Tibial nerve (tissue), 4 donors: ENCODE data around the gene ACER2. TPM values are rescaled to one million over a fixed set of nuclear protein-coding genes. Genes with fewer than 3 reads are reported as not detected.

Experiments
- DNase-seq, 2 donors: peaks; one replicate each; pipeline ENCODE4 v3.0.0-alpha.2; 2019; ENCODE audit warnings: low spot score in 2 of 2
- H3K27ac ChIP-seq, 4 donors: fragments of 200-600 bp; sonication (generic) in 3 of 4; one replicate each; pipeline ENCODE4 v1.5.1; 2017 to 2019; ENCODE audit warnings: mild to moderate bottlenecking in 1 of 4
- H3K27me3 ChIP-seq, 2 donors: fragments of 200-600 bp; sonication (generic) in 1 of 2; one replicate each; pipeline versions ENCODE4 v1.5.1 to v1.6.0; 2017 to 2019
- H3K36me3 ChIP-seq, 3 donors: fragments of 200-600 bp; sonication (generic); one replicate each; pipeline ENCODE4 v1.5.1; 2018 to 2019
- H3K4me1 ChIP-seq, 4 donors: fragments of 200-600 bp; sonication (generic) in 3 of 4; one replicate each; pipeline ENCODE4 v1.5.1; 2017 to 2019
- H3K4me3 ChIP-seq, 4 donors: fragments of 200-600 bp; sonication (generic) in 3 of 4; one replicate each; pipeline ENCODE4 v1.5.1; 2017 to 2019; ENCODE audit warnings: mild to moderate bottlenecking in 1 of 4, moderate library complexity in 1 of 4
- H3K9me3 ChIP-seq, 4 donors: fragments of 200-600 bp; sonication (generic) in 3 of 4; one replicate each; pipeline ENCODE4 v1.5.1; 2017 to 2019
- CTCF ChIP-seq, 5 experiments: fragments of 200-600 bp in 3 of 5; fragments of 450-650 bp in 2 of 5; sonication (generic) in 3 of 5; IDR thresholded peaks; one replicate each; pipeline ENCODE4 v1.5.1; 2016 to 2019; ENCODE audit warnings: antibody characterized with exemption in 5 of 5, mild to moderate bottlenecking in 3 of 5, moderate library complexity in 2 of 5
- EP300 ChIP-seq, 2 donors: sonication (generic); formaldehyde crosslinking; IDR thresholded peaks; one replicate each; pipeline ENCODE4 v1.6.1; 2017; ENCODE audit warnings: antibody characterized with exemption in 2 of 2, mild to moderate bottlenecking in 1 of 2
- POLR2A ChIP-seq, 2 donors: fragments of 450-650 bp; IDR thresholded peaks; one replicate each; pipeline ENCODE4 v1.6.1; 2017; ENCODE audit warnings: antibody characterized with exemption in 2 of 2, mild to moderate bottlenecking in 2 of 2, moderate library complexity in 2 of 2
- WGBS, 2 donors: methylation state at CpG; one replicate each; pipeline ENCODE4 v1.1.5; 2018; 5-methylcytosine and 5-hydroxymethylcytosine counted together
- total RNA-seq, 4 donors: library from RNA; depleted of rRNA; stranded (reverse); fragments of >200 nt; gene quantifications; one replicate each; pipeline ENCODE4 v1.1.0, GENCODE V29; 2016

Gene ACER2
- total RNA-seq, 4 donors from 2014 or later: 3.8 to 11.7 (median 8.9) TPM

- 26 to 28% methylated on average over 26 to 29 of the region's 49 CpGs for WGBS, 2 donors
- H3K4me1 ChIP-seq: peaks cover 0 to 13% (median 3%) of the 10 kb centered on the region in 4 donors
- H3K27me3 ChIP-seq: no peaks in the 10 kb centered on the region
- H3K27ac ChIP-seq: peak overlapping the region in 1 of 4 donors; percentile 50
- TF ChIP-seq POLR2A (IDR thresholded peaks at IDR 0.05) (no peak), CTCF (IDR thresholded peaks at IDR 0.05) (peak; percentile 77 to 92 (median 88))
- H3K4me3 ChIP-seq: peak overlapping the region; percentile 3 to 72 (median 50)
- no peaks in the 10 kb centered on the region for H3K36me3 ChIP-seq
- H3K9me3 ChIP-seq: no peaks in the 10 kb centered on the region
- DNase-seq: peak; percentile 33 to 46
These were observed 56.2 kb downstream of the ACER2 start for GRCh38 chr9:19464764-19465585.

GRCh38 chr9:19465586-19466279 lies 56.9 kb downstream of the ACER2 start:
- H3K4me3 ChIP-seq: no peak overlapping the region
- no peak overlapping the region for H3K27ac ChIP-seq
- H3K4me1 ChIP-seq: peaks cover 0 to 15% (median 3%) of the 10 kb centered on the region in 4 donors
- 70 to 80% methylated on average over 12 to 13 of the region's 13 CpGs for WGBS, 2 donors
- no peak for DNase-seq
- no peaks in the 10 kb centered on the region for H3K27me3 ChIP-seq
- no peaks in the 10 kb centered on the region for H3K36me3 ChIP-seq
- no peaks in the 10 kb centered on the region for H3K9me3 ChIP-seq
- TF ChIP-seq POLR2A (IDR thresholded peaks at IDR 0.05) (no peak), EP300 (IDR thresholded peaks at IDR 0.05) (no peak), CTCF (IDR thresholded peaks at IDR 0.05) (no peak)

GRCh38 chr9:19466280-19466639 lies 57.5 kb downstream of the ACER2 start:
- DNase-seq: no peak
- WGBS, 2 donors: 83 to 92% methylated on average over 2 of the region's 2 CpGs
- Histone ChIP-seq H3K4me1 (peaks cover 0 to 20% (median 3%) of the 10 kb centered on the region in 4 donors), H3K9me3 (no peaks in the 10 kb centered on the region), H3K27ac (no peak overlapping the region), H3K36me3 (no peaks in the 10 kb centered on the region), H3K4me3 (no peak overlapping the region), H3K27me3 (no peaks in the 10 kb centered on the region)
- no peak for TF ChIP-seq EP300 (IDR thresholded peaks at IDR 0.05)
- TF ChIP-seq POLR2A (IDR thresholded peaks at IDR 0.05): no peak
- TF ChIP-seq CTCF (IDR thresholded peaks at IDR 0.05): no peak

- H3K4me1 ChIP-seq: peaks cover 0 to 29% (median 7%) of the 10 kb centered on the region in 4 donors
- no peaks in the 10 kb centered on the region for H3K9me3 ChIP-seq
- H3K4me3 ChIP-seq: no peak overlapping the region
- no peaks in the 10 kb centered on the region for H3K36me3 ChIP-seq
- TF ChIP-seq CTCF (IDR thresholded peaks at IDR 0.05): no peak
- 83 to 93% methylated on average over 3 of the region's 3 CpGs for WGBS, 2 donors
- no peak overlapping the region for H3K27ac ChIP-seq
- DNase-seq: no peak
- no peaks in the 10 kb centered on the region for H3K27me3 ChIP-seq
These were observed 60.5 kb downstream of the ACER2 start for GRCh38 chr9:19469271-19469670.

DNA sequence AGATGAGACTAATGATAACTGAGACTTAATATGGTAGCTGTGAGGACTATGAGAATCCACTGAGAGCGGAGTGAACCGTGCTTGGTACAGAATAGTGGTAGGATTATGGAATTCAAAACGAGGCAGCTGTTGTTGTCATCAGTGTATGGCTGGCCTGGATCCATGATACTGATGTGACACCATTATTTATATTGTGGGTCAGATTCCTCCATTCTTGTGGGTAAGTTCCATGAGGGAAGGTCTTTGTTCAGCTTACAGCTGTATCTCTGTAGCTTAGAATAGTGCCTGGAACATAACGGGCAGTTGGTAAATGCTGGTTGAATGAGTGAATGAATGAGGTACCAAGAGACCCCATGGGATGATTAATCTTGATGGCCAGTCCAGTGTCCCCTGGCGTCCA lies 61.8 kb downstream of the ACER2 start:
- Histone ChIP-seq H3K27ac (no peak overlapping the region), H3K4me3 (no peak overlapping the region), H3K27me3 (no peaks in the 10 kb centered on the region), H3K9me3 (no peaks in the 10 kb centered on the region), H3K36me3 (no peaks in the 10 kb centered on the region), H3K4me1 (peaks cover 0 to 19% (median 4%) of the 10 kb centered on the region in 4 donors)
- no peak for TF ChIP-seq CTCF (IDR thresholded peaks at IDR 0.05)
- TF ChIP-seq POLR2A (IDR thresholded peaks at IDR 0.05): no peak
- TF ChIP-seq EP300 (IDR thresholded peaks at IDR 0.05): no peak
- DNase-seq: no peak
- 36 to 42% methylated on average over 5 of the region's 5 CpGs for WGBS, 2 donors
